ENCODE data around the gene HOXA7. TPM values are rescaled to one million over a fixed set of nuclear protein-coding genes. Genes with fewer than 3 reads are reported as not detected.

Gene HOXA7
- total RNA-seq, 1 donor from 2014 or later: not detected

- Histone ChIP-seq H3K9ac (no peak overlapping the region), H3K4me3 (no peak overlapping the region), H3K36me3 (no peaks in the 10 kb centered on the region), H3K27ac (no peak overlapping the region), H2AFZ (replicated peaks) (no peak overlapping the region), H3K4me1 (peaks cover 14% of the 10 kb centered on the region), H3K4me2 (peak overlapping the region; percentile 36), H3K9me3 (ENCODE audit: low read depth) (no peaks in the 10 kb centered on the region), H4K20me1 (ENCODE audit: low read depth) (peaks cover 100% of the 10 kb centered on the region), H3K27me3 (peaks cover 100% of the 10 kb centered on the region), H3K79me2 (ENCODE audit: low read depth) (no peaks in the 10 kb centered on the region), H3F3A (ENCODE audit: low read depth) (peaks cover 17% of the 10 kb centered on the region)
- Mint-ChIP-seq H3K4me1 (peaks cover 14% of the 10 kb centered on the region), H3K36me3 (no peaks in the 10 kb centered on the region), H3K27ac (no peak overlapping the region), H3K27me3 (ENCODE audit: insufficient read depth, low read depth) (peaks cover 94% of the 10 kb centered on the region), H3K9me3 (peaks cover 11% of the 10 kb centered on the region), H3K4me3 (peak overlapping the region; percentile 55)
- DNase-seq (ENCODE audit: low spot score): peak; percentile 48
- TF ChIP-seq, protein P1, sequence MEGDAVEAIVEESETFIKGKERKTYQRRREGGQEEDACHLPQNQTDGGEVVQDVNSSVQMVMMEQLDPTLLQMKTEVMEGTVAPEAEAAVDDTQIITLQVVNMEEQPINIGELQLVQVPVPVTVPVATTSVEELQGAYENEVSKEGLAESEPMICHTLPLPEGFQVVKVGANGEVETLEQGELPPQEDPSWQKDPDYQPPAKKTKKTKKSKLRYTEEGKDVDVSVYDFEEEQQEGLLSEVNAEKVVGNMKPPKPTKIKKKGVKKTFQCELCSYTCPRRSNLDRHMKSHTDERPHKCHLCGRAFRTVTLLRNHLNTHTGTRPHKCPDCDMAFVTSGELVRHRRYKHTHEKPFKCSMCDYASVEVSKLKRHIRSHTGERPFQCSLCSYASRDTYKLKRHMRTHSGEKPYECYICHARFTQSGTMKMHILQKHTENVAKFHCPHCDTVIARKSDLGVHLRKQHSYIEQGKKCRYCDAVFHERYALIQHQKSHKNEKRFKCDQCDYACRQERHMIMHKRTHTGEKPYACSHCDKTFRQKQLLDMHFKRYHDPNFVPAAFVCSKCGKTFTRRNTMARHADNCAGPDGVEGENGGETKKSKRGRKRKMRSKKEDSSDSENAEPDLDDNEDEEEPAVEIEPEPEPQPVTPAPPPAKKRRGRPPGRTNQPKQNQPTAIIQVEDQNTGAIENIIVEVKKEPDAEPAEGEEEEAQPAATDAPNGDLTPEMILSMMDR (IDR thresholded peaks at IDR 0.05): no peak
- peak; percentile 47 for TF ChIP-seq EZH2 (IDR thresholded peaks at IDR 0.05)
- TF ChIP-seq EZH2phosphoT487 (IDR thresholded peaks at IDR 0.05): peak; percentile 69
Measured at GRCh38 chr7:27184337-27185012, 28.0 kb upstream of the HOXA7 start.

DNA sequence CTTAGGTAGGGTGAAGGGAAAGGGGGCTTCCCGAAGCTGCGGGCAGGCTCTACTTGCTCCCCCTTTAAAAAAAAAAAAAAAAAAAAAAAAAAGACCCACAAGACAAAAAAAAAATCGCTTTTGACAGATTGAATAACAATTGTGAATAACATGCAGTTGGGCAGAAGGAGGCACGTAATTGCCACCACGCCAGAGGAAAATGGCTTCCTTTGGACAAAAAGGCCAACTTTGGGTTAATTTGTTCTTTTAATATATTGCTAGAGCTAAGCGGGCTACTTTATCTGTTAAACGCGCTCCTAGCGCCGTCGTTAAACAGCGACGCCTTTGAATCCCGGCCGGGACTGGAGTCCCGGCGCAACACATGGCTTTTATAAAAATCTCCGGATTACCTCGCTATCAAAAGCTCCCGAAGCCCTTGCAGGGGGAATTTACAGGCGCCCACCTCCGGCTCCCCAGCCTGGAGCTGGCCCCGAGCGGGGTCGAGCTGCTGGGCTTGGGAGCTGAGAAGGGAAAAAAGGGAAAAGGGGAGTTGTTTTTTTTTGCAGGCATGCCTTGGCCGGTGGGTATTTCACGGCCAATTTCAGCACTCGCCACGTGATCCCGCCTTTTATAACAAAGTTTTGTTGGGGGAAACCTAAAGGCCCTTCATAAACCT is 27.3 kb upstream of the HOXA7 start:
- DNase-seq (ENCODE audit: low spot score): peak; percentile 57
- Mint-ChIP-seq H3K36me3 (no peaks in the 10 kb centered on the region), H3K27me3 (ENCODE audit: insufficient read depth, low read depth) (peaks cover 94% of the 10 kb centered on the region), H3K4me3 (peak overlapping the region; percentile 71), H3K4me1 (peaks cover 15% of the 10 kb centered on the region), H3K9me3 (peaks cover 18% of the 10 kb centered on the region), H3K27ac (no peak overlapping the region)
- no peaks in the 10 kb centered on the region for H3K36me3 ChIP-seq
- no peaks in the 10 kb centered on the region for H3K9me3 ChIP-seq (ENCODE audit: low read depth)
- peaks cover 17% of the 10 kb centered on the region for H3F3A ChIP-seq (ENCODE audit: low read depth)
- peaks cover 14% of the 10 kb centered on the region for H3K4me1 ChIP-seq
- H3K27ac ChIP-seq: no peak overlapping the region
- H4K20me1 ChIP-seq (ENCODE audit: low read depth): peaks cover 100% of the 10 kb centered on the region
- no peaks in the 10 kb centered on the region for H3K79me2 ChIP-seq (ENCODE audit: low read depth)
- H3K27me3 ChIP-seq: peaks cover 100% of the 10 kb centered on the region
- TF ChIP-seq EZH2 (IDR thresholded peaks at IDR 0.05) (peak; percentile 99), EZH2phosphoT487 (IDR thresholded peaks at IDR 0.05) (peak; percentile 88)
- TF ChIP-seq, protein P1 (IDR thresholded peaks at IDR 0.05): no peak
- peak overlapping the region; percentile 57 for H3K4me2 ChIP-seq
- H3K4me3 ChIP-seq: no peak overlapping the region
- no peak overlapping the region for H2AFZ ChIP-seq (replicated peaks)
- no peak overlapping the region for H3K9ac ChIP-seq

DNA sequence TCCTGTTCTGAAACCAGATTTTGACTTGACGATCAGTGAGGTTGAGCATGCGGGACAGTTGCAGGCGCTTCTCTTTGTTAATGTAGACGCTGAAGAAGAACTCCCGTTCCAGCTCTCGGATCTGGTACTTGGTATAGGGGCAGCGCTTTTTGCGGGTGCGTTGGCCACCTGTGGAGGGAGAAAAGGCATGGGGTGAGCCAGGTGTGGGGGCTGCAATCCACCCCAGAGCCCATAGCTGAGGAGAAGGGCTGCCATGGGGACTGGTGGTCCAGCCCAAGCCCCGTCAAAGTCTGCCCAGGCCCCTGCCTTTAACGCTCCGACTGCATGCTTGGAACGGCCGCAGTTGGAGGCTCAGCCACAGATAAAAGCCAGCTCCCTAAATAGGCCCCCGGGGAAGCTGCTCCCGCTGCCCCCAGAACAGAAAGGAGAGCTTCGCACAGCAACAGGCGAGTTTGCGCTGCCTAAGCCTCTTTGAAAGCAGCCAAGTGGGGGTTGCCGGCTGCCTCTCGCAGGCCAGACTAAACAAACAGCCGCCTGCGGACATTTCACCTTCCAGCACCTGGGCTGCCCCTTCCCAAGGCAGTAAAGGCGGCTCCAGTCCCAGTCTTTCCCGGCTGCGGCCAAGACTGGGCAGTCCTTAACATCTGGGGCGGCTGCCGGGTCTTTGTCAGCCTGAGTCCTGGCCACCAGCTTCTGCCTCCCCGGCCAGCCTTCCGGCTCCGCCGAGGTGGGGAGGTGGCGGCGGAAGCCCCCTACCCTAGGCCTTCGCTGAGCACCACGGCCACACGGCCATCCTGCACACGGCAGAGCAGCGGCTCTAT is 26.6 kb upstream of the HOXA7 start:
- DNase-seq (ENCODE audit: low spot score): peak; percentile 79
- H3F3A ChIP-seq (ENCODE audit: low read depth): peaks cover 17% of the 10 kb centered on the region
- no peak overlapping the region for H3K4me3 ChIP-seq
- Mint-ChIP-seq H3K4me1 (peaks cover 13% of the 10 kb centered on the region), H3K4me3 (no peak overlapping the region), H3K27ac (no peak overlapping the region), H3K9me3 (peaks cover 18% of the 10 kb centered on the region), H3K36me3 (no peaks in the 10 kb centered on the region), H3K27me3 (ENCODE audit: insufficient read depth, low read depth) (peaks cover 95% of the 10 kb centered on the region)
- H3K4me2 ChIP-seq: peak overlapping the region; percentile 57
- no peak overlapping the region for H3K9ac ChIP-seq
- H3K79me2 ChIP-seq (ENCODE audit: low read depth): no peaks in the 10 kb centered on the region
- H3K9me3 ChIP-seq (ENCODE audit: low read depth): no peaks in the 10 kb centered on the region
- TF ChIP-seq, protein P1 (IDR thresholded peaks at IDR 0.05): no peak
- TF ChIP-seq EZH2 (IDR thresholded peaks at IDR 0.05) (peak; percentile 97), EZH2phosphoT487 (IDR thresholded peaks at IDR 0.05) (peak; percentile 39)
- peaks cover 100% of the 10 kb centered on the region for H3K27me3 ChIP-seq
- H2AFZ ChIP-seq (replicated peaks): no peak overlapping the region
- H4K20me1 ChIP-seq (ENCODE audit: low read depth): peaks cover 100% of the 10 kb centered on the region
- no peaks in the 10 kb centered on the region for H3K36me3 ChIP-seq
- no peak overlapping the region for H3K27ac ChIP-seq
- peaks cover 14% of the 10 kb centered on the region for H3K4me1 ChIP-seq

All from neural progenitor cell (in vitro differentiated cells).